Caki2 (cell line): ENCODE measurements around the gene CCDC178. TPM values are rescaled to one million over a fixed set of nuclear protein-coding genes. Genes with fewer than 3 reads are reported as not detected.
A peak's percentile ranks its signal among the peaks of the same experiment; 100 is the strongest.

ENCODE experiments used
- DNase-seq: peaks from one replicate; pipeline ENCODE4 v3.0.0-alpha.2; 2015; ENCODE audit warnings: low read depth
- in situ Hi-C: cut with HindIII; loops from 2 replicates; pipeline ENCODE4 v1.10.0; 2016; ENCODE audit warnings: low sequenced_read_pairs, low pct_unique_long_range_greater_than_20kb, mixed read lengths
- total RNA-seq: library from RNA; depleted of rRNA; stranded (reverse); fragments of >200 nt; shearing (Covaris generic); gene quantifications from 2 replicates; pipeline ENCODE4 v1.2.3, GENCODE V29; 2014; ENCODE audit warnings: low replicate concordance

The CCDC178 gene
- total RNA-seq, 1 experiment from 2014 or later = not detected

- no peak for DNase-seq
- in situ Hi-C loops = no loop called here
Observed at GRCh38 chr18:32911660-32912284, 528.7 kb downstream of the CCDC178 start.

GRCh38 chr18:32910694-32911296, 529.7 kb downstream of the CCDC178 start:
- no peak for DNase-seq
- in situ Hi-C loops = no loop called here

GRCh38 chr18:32909798-32910561, 530.5 kb downstream of the CCDC178 start:
- in situ Hi-C loops = no loop called here
- no peak for DNase-seq

- in situ Hi-C loops = no loop called here
- DNase-seq = no peak
Observed at GRCh38 chr18:32908424-32908805, 532.1 kb downstream of the CCDC178 start.

- in situ Hi-C loops = no loop called here
- DNase-seq = peak; percentile 58
Observed at GRCh38 chr18:32907648-32908423, 532.7 kb downstream of the CCDC178 start.

- DNase-seq = no peak
- in situ Hi-C loops = no loop called here
Observed at GRCh38 chr18:32907311-32907585, 533.3 kb downstream of the CCDC178 start.

- peak; percentile 88 for DNase-seq
- in situ Hi-C loops = no loop called here
Observed at GRCh38 chr18:32906506-32907310, 533.8 kb downstream of the CCDC178 start.

- in situ Hi-C loops = no loop called here
- DNase-seq = no peak
Observed at GRCh38 chr18:32905651-32906050, 534.9 kb downstream of the CCDC178 start.

GRCh38 chr18:32902568-32903330, 537.8 kb downstream of the CCDC178 start:
- DNase-seq = no peak
- in situ Hi-C loops = no loop called here

- in situ Hi-C loops = no loop called here
- DNase-seq = no peak
Observed at GRCh38 chr18:32899819-32900218, 540.7 kb downstream of the CCDC178 start.

- in situ Hi-C loops = no loop called here
- peak; percentile 12 for DNase-seq
Observed at GRCh38 chr18:32896776-32897547, 543.6 kb downstream of the CCDC178 start.

GRCh38 chr18:32893915-32894314, 546.6 kb downstream of the CCDC178 start:
- in situ Hi-C loops = no loop called here
- no peak for DNase-seq

- in situ Hi-C loops = no loop called here
- DNase-seq = no peak
Observed at GRCh38 chr18:32891797-32892196, 548.7 kb downstream of the CCDC178 start.

- no peak for DNase-seq
Observed at GRCh38 chr18:32891130-32891529, 549.4 kb downstream of the CCDC178 start.

GRCh38 chr18:32889615-32890593, 550.6 kb downstream of the CCDC178 start:
- in situ Hi-C loops = no loop called here
- DNase-seq = no peak

More at GRCh38 chr18:32891130-32891529, 549.4 kb downstream of the CCDC178 start:
- in situ Hi-C loops = no loop called here

- DNase-seq = no peak
- in situ Hi-C loops = no loop called here
Observed at GRCh38 chr18:32888306-32888705, 552.2 kb downstream of the CCDC178 start.
